Omental fat pad (tissue), 4 donors: ENCODE results near the gene ASCL1. TPM values are rescaled to one million over a fixed set of nuclear protein-coding genes. Genes with fewer than 3 reads are reported as not detected.

ENCODE experiments used
- ATAC-seq: fragments of 150-250 bp; one replicate; pipeline ENCODE4 v1.9.1; 2016; ENCODE audit warnings: mild to moderate bottlenecking, moderate library complexity; ENCODE audit not compliant: low FRiP score
- DNase-seq: peaks from one replicate; pipeline ENCODE4 v3.0.0-alpha.2; 2019; ENCODE audit warnings: low spot score
- total RNA-seq, 4 donors: library from RNA; depleted of rRNA; stranded (reverse); fragments of >200 nt; gene quantifications; one replicate each; pipeline ENCODE4 v1.1.0, GENCODE V29; 2016
- TF ChIP-seq, protein P1 (sequence below), 3 donors: fragments of 450-650 bp; IDR thresholded peaks; one replicate each; pipeline ENCODE4 v1.5.1; 2016 to 2017; ENCODE audit warnings: antibody characterized with exemption in 3 of 3, mild to moderate bottlenecking in 3 of 3, moderate library complexity in 2 of 3

The ASCL1 gene
- total RNA-seq, 4 donors from 2014 or later = 1.4 TPM; not detected in 3

DNA sequence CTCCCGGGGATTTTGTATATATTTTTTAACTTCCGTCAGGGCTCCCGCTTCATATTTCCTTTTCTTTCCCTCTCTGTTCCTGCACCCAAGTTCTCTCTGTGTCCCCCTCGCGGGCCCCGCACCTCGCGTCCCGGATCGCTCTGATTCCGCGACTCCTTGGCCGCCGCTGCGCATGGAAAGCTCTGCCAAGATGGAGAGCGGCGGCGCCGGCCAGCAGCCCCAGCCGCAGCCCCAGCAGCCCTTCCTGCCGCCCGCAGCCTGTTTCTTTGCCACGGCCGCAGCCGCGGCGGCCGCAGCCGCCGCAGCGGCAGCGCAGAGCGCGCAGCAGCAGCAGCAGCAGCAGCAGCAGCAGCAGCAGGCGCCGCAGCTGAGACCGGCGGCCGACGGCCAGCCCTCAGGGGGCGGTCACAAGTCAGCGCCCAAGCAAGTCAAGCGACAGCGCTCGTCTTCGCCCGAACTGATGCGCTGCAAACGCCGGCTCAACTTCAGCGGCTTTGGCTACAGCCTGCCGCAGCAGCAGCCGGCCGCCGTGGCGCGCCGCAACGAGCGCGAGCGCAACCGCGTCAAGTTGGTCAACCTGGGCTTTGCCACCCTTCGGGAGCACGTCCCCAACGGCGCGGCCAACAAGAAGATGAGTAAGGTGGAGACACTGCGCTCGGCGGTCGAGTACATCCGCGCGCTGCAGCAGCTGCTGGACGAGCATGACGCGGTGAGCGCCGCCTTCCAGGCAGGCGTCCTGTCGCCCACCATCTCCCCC lies 777 bp downstream of the ASCL1 start:
- TF ChIP-seq, protein P1, sequence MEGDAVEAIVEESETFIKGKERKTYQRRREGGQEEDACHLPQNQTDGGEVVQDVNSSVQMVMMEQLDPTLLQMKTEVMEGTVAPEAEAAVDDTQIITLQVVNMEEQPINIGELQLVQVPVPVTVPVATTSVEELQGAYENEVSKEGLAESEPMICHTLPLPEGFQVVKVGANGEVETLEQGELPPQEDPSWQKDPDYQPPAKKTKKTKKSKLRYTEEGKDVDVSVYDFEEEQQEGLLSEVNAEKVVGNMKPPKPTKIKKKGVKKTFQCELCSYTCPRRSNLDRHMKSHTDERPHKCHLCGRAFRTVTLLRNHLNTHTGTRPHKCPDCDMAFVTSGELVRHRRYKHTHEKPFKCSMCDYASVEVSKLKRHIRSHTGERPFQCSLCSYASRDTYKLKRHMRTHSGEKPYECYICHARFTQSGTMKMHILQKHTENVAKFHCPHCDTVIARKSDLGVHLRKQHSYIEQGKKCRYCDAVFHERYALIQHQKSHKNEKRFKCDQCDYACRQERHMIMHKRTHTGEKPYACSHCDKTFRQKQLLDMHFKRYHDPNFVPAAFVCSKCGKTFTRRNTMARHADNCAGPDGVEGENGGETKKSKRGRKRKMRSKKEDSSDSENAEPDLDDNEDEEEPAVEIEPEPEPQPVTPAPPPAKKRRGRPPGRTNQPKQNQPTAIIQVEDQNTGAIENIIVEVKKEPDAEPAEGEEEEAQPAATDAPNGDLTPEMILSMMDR (IDR thresholded peaks at IDR 0.05) = no peak
- ATAC-seq (no peak), DNase-seq (no peak)

DNA sequence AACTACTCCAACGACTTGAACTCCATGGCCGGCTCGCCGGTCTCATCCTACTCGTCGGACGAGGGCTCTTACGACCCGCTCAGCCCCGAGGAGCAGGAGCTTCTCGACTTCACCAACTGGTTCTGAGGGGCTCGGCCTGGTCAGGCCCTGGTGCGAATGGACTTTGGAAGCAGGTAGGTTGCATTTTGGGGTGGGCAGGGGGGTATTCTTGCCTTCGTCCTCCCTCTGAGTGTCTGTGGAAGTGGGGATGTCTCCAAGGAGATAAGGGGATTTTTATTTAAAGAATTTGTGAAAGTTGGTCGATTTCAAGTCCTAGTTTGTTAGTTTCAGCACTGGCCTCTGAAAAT lies 1.3 kb downstream of the ASCL1 start:
- DNase-seq = no peak
- TF ChIP-seq, protein P1 (IDR thresholded peaks at IDR 0.05) = no peak
- ATAC-seq = no peak

DNA sequence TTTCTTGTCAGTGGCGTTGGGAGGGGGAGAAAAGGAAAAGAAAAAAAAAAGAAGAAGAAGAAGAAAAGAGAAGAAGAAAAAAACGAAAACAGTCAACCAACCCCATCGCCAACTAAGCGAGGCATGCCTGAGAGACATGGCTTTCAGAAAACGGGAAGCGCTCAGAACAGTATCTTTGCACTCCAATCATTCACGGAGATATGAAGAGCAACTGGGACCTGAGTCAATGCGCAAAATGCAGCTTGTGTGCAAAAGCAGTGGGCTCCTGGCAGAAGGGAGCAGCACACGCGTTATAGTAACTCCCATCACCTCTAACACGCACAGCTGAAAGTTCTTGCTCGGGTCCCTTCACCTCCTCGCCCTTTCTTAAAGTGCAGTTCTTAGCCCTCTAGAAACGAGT lies 1.9 kb downstream of the ASCL1 start:
- no peak for DNase-seq
- TF ChIP-seq, protein P1 (IDR thresholded peaks at IDR 0.05) = no peak
- no peak for ATAC-seq

DNA sequence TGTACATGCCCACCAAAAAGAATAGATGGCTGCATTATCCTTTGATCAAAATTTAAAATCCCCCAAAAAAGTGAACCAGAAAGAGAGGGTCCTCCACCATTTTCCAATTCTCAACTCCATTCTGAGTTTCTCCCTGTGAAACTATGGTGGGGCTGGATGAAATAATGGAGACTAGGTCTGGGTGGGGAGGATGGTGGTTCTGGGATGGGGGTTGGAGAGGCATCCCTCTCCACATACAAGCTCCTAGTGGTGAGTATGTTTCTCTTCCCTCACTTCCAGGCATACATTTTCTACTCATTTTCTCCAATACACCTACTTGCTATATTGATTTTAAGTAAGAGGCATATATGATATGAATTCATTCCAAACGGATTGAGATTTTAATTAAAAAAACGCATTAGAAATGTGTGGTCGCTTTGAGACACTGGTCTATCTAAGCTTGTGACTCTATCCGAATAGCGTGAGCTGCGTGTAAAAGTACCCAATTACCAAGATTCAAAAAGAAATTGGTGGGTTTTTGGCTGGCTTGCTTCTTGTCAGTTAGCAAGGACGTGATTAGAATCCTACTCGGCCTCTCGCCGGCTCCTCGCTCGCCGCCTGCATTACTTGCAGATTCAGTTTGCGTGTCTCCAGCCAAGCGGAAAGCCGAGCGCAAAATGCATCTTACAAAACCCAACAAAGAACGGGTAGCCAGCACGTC lies 3.4 kb downstream of the ASCL1 start:
- DNase-seq (no peak), ATAC-seq (no peak)
- TF ChIP-seq, protein P1 (IDR thresholded peaks at IDR 0.05) = no peak

DNA sequence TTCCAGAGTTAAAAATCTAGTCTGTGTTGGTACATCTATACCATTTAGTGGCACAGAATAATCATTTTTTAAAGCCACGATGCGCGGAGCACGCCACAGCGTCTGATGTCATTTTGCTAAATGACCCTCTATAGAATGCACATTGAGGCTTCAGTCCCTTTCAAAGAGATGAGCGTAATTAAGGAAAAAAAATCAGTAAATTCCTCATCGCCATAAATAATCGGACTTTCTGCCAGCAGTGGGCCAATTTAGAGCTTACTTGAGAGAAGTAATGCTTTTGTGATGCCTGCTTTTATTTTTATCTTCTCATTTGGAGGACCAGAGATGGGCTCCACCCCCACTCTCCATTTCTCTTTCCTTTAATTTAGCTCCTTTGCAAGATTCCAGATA lies 4.0 kb downstream of the ASCL1 start:
- no peak for DNase-seq
- TF ChIP-seq, protein P1 (IDR thresholded peaks at IDR 0.05) = no peak
- no peak for ATAC-seq

DNA sequence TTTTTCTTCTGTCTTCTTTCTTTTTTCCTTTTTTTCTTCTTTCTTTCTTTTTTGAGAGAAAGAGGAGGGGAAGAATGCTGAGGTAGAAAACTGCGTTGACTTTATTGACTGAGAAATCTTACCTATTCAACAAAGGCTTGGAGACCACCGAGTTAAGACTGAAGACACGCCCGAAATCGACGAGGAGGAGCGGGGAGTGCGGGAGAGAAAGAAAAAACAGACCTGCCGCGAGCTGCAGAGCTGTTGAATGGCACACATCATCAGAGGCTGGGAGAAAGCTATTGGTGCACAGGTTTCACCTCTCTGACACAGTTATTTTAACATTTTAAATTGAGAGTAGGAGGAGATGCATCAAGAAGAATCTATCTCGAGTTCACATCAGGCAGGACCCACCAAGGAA lies 5.1 kb downstream of the ASCL1 start:
- TF ChIP-seq, protein P1 (IDR thresholded peaks at IDR 0.05) = no peak
- ATAC-seq (no peak), DNase-seq (no peak)

DNA sequence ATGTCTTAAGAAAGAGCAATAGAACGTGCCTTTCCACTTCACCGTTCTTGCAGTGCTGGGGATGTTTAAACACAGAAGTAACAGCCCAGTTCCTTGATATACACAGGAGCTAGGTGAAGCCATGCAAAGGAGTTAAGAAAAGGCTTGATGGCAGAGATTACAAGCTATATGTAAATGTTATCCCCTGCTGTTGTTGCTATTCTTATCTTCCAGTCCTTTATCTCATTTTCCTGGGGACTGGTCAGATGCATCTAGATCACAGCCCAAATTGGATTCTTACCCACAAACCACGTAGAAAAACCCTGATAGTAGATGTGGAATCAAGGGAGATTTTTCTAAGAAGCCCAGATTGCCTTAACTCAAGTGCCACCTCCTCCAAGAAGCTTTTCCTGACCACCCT lies 5.5 kb downstream of the ASCL1 start:
- no peak for ATAC-seq
- TF ChIP-seq, protein P1 (IDR thresholded peaks at IDR 0.05) = no peak

More for the DNA sequence above, 5.5 kb downstream of the ASCL1 start:
- DNase-seq = no peak
